Keratinocyte (primary cell): Measurements from ENCODE around the gene FMN2.
"Not testable (repeated sequence)": the region's sequence is repeated elsewhere in the genome, so short reads cannot be mapped to it uniquely, and the experiment has no call there.

Experiments used
- EZH2 ChIP-seq: IDR thresholded peaks from one replicate; pipeline ENCODE4 v1.6.1; 2012; ENCODE audit warnings: inconsistent platforms, mild to moderate bottlenecking, low read length, moderate library complexity
- TF ChIP-seq, protein P1 (sequence below), 3 experiments: IDR thresholded peaks in 1 of 3; conservative IDR thresholded peaks in 1 of 3; optimal IDR thresholded peaks in 1 of 3; 2 replicates in 2 of 3; 3 replicates in 1 of 3; pipeline versions ENCODE3 to v1.5.1; 2011; ENCODE audit warnings: low read length in 3 of 3, mild to moderate bottlenecking in 3 of 3, moderate library complexity in 2 of 3, control low read depth in 1 of 3, inconsistent platforms in 1 of 3; ENCODE audit not compliant: insufficient read depth in 2 of 3; ENCODE audit errors: extremely low read depth in 1 of 3

DNA sequence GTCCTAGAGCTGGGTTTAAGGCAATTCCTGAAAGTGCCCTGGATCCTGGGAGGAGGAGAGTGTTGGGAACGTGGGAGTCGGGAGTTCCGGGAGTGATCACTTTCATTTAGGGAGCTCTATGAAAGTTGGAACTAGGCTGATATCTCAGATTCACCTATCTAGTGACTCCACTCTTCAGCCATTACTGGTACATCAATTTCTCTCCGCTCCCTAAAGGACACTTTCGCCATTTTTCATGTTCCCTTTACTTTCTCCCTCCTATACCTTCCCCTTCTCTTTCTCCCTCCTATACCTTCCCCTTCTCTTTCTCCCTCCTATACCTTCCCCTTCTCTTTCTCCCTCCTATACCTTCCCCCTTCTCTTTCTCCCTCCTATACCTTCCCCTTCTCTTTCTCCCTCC, 93.0 kb downstream of the FMN2 start:
- not testable (repeated sequence) for TF ChIP-seq EZH2
- TF ChIP-seq, protein P1, sequence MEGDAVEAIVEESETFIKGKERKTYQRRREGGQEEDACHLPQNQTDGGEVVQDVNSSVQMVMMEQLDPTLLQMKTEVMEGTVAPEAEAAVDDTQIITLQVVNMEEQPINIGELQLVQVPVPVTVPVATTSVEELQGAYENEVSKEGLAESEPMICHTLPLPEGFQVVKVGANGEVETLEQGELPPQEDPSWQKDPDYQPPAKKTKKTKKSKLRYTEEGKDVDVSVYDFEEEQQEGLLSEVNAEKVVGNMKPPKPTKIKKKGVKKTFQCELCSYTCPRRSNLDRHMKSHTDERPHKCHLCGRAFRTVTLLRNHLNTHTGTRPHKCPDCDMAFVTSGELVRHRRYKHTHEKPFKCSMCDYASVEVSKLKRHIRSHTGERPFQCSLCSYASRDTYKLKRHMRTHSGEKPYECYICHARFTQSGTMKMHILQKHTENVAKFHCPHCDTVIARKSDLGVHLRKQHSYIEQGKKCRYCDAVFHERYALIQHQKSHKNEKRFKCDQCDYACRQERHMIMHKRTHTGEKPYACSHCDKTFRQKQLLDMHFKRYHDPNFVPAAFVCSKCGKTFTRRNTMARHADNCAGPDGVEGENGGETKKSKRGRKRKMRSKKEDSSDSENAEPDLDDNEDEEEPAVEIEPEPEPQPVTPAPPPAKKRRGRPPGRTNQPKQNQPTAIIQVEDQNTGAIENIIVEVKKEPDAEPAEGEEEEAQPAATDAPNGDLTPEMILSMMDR (optimal IDR thresholded peaks at IDR 0.05 in 1 of 3, IDR thresholded peaks at IDR 0.05 in 1 of 3, conservative IDR thresholded peaks at IDR 0.05 in 1 of 3; ENCODE audit: extremely low read depth in 1 of 3, insufficient read depth in 2 of 3, low read length in 3 of 3), result not testable (repeated sequence)
